Heart right ventricle (tissue), 16 donors: ENCODE measurements around the gene WNT8B. TPM values are rescaled to one million over a fixed set of nuclear protein-coding genes. Genes with fewer than 3 reads are reported as not detected.

Source experiments
- ATAC-seq, 8 donors: fragments of 200-7000 bp; cut with Tn5 transposase; one replicate each; pipeline ENCODE4 v1.9.1; 2020; ENCODE audit warnings: mild to moderate bottlenecking in 8 of 8, moderate library complexity in 8 of 8, moderate number of reproducible peaks in 1 of 8
- DNase-seq, 2 donors: peaks; one replicate each; pipeline ENCODE4 v3.0.0-alpha.2; 2020
- H3K27ac ChIP-seq, 10 donors: fragments of 200-600 bp; sonication (generic) in 2 of 10; one replicate each; pipeline versions ENCODE4 v1.5.0 to v1.8.0; 2020 to 2022; ENCODE audit warnings: mild to moderate bottlenecking in 3 of 10
- H3K27me3 ChIP-seq, 7 donors: fragments of 200-600 bp; one replicate each; pipeline ENCODE4 v1.8.0; 2021 to 2022; ENCODE audit warnings: mild to moderate bottlenecking in 2 of 7
- H3K36me3 ChIP-seq, 9 donors: fragments of 200-600 bp; sonication (generic) in 1 of 9; one replicate each; pipeline versions ENCODE4 v1.5.0 to v1.8.0; 2020 to 2022; ENCODE audit warnings: mild to moderate bottlenecking in 2 of 9
- H3K4me1 ChIP-seq, 9 donors: fragments of 200-600 bp; sonication (generic) in 1 of 9; one replicate each; pipeline versions ENCODE4 v1.5.0 to v1.8.0; 2020 to 2022; ENCODE audit warnings: mild to moderate bottlenecking in 4 of 9
- H3K4me3 ChIP-seq, 10 donors: fragments of 200-600 bp; sonication (generic) in 2 of 10; one replicate each; pipeline versions ENCODE4 v1.5.0 to v1.8.0; 2020 to 2022; ENCODE audit warnings: mild to moderate bottlenecking in 7 of 10, moderate library complexity in 2 of 10
- H3K9me3 ChIP-seq, 11 donors: fragments of 200-600 bp in 10 of 11; sonication (generic) in 2 of 11; one replicate each; pipeline versions ENCODE4 v1.5.0 to v1.8.0; 2013 to 2022; ENCODE audit warnings: mild to moderate bottlenecking in 2 of 11, control low read depth in 1 of 11, moderate library complexity in 1 of 11
- WGBS, 2 donors: extraction: QIAGEN DNeasy Blood & Tissue Kit; methylation state at CpG; one replicate each; pipeline ENCODE4 v1.1.7; 2013; ENCODE audit warnings: inconsistent platforms in 1 of 2; 5-methylcytosine and 5-hydroxymethylcytosine counted together
- intact Hi-C, 10 donors: fragments of 100-400 bp; cut with DNase I; formaldehyde crosslinking; loops; one replicate each; pipeline versions ENCODE4 v1.11.1 to v1.14.2; 2022
- polyA plus RNA-seq, 2 donors: library from polyadenylated mRNA; stranded (reverse); fragments of 200-250 nt; gene quantifications; one replicate each; pipeline ENCODE4 v1.2.3, GENCODE V29; 2013
- total RNA-seq, 10 donors: library from RNA; stranded (reverse); fragmentation: NEBNext Ultra II Directional in 3 of 10; extraction: Animal tissue kit (Norgen Biotek cat#: 25700) in 3 of 10; gene quantifications; one replicate each; pipeline versions ENCODE4 v1.2.1 to v1.2.4, GENCODE V29; 2021 to 2023
- TF ChIP-seq, protein P1 (sequence below), 9 donors: fragments of 200-600 bp; sonication (generic) in 2 of 9; IDR thresholded peaks; one replicate each; pipeline versions ENCODE4 v1.5.0 to v1.8.0; 2021 to 2022; ENCODE audit warnings: antibody characterized with exemption in 9 of 9, mild to moderate bottlenecking in 5 of 9, moderate library complexity in 1 of 9
- donor health status: Arrhythmogenic right ventricular cardiomyopathy.
- donor health status: ischemic (EF 13 %, LVEDD 7.1; RV severe dilation, severe dysfunction).
- donor health status: healthy with polysubstance abuse.
- donor health status: DM: no; HTN: yes; CAD: no.
- donor health status: DM: no; HTN: no; CAD: no.
- donor health status: ischemic (EF 25% LVEDD 6.9; RV normal size, moderate dysfunction).
- donor health status: ischemic (EF 25% LVEDD 5.7; RV mildly dilated, moderate dysfunction).
- donor health status: healthy.
- donor health status: DM: yes; HTN: yes; CAD: no.
- donor health status: Ischemic cardiomyopathy.
- donor health status: ischemic (EF 35%, LVEDD 5.7; RV mildly dilated, moderate dysfunction).
- donor health status: nonischemic (EF 11% LVEDD 7.7; RV severe dilation, severe dysfunction).
- donor health status: DM: yes; HTN: yes; CAD: no.
- donor health status: PGD.
- donor health status: ischemic (EF 29% LVEDD 5.4; RV normal size, mild dysfunction).
- donor health status: nonischemic (EF 23%, LVEDD 6.1; RV moderate dilation, normal function).

Gene WNT8B
- total and polyA plus RNA-seq, 12 donors, result not detected

- TF ChIP-seq, protein P1, sequence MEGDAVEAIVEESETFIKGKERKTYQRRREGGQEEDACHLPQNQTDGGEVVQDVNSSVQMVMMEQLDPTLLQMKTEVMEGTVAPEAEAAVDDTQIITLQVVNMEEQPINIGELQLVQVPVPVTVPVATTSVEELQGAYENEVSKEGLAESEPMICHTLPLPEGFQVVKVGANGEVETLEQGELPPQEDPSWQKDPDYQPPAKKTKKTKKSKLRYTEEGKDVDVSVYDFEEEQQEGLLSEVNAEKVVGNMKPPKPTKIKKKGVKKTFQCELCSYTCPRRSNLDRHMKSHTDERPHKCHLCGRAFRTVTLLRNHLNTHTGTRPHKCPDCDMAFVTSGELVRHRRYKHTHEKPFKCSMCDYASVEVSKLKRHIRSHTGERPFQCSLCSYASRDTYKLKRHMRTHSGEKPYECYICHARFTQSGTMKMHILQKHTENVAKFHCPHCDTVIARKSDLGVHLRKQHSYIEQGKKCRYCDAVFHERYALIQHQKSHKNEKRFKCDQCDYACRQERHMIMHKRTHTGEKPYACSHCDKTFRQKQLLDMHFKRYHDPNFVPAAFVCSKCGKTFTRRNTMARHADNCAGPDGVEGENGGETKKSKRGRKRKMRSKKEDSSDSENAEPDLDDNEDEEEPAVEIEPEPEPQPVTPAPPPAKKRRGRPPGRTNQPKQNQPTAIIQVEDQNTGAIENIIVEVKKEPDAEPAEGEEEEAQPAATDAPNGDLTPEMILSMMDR (IDR thresholded peaks at IDR 0.05), result no peak
Measured at GRCh38 chr10:100498059-100498458, 35.2 kb downstream of the WNT8B start.

GRCh38 chr10:100501423-100501822 is 38.6 kb downstream of the WNT8B start:
- intact Hi-C loops, result loop anchor here in 1 of 10 donors (10.0 kb wide), 1 partner anchor 67 kb away; no protein-coding TSS in a partner anchor

More at GRCh38 chr10:100498059-100498458, 35.2 kb downstream of the WNT8B start:
- 95 to 96% methylated on average over 4 of the region's 4 CpGs for WGBS, 2 donors
- Histone ChIP-seq H3K9me3 (no peaks in the 10 kb centered on the region), H3K27me3 (no peaks in the 10 kb centered on the region), H3K4me1 (no peaks in the 10 kb centered on the region), H3K4me3 (no peak overlapping the region), H3K36me3 (peaks cover 0 to 100% (median 52%) of the 10 kb centered on the region in 9 donors), H3K27ac (no peak overlapping the region)
- intact Hi-C loops, result no loop called here
- DNase-seq (no peak), ATAC-seq (no peak)

GRCh38 chr10:100502926-100503494 is 40.2 kb downstream of the WNT8B start:
- Histone ChIP-seq H3K4me3 (no peak overlapping the region), H3K27ac (no peak overlapping the region), H3K4me1 (no peaks in the 10 kb centered on the region), H3K9me3 (no peaks in the 10 kb centered on the region), H3K36me3 (peaks cover 0 to 96% (median 37%) of the 10 kb centered on the region in 9 donors), H3K27me3 (no peaks in the 10 kb centered on the region)
- ATAC-seq, result no peak
- DNase-seq, result no peak
- TF ChIP-seq, protein P1 (IDR thresholded peaks at IDR 0.05), result no peak
- intact Hi-C loops, result loop anchor here in 1 of 10 donors (10.0 kb wide), 1 partner anchor 68 kb away; no protein-coding TSS in a partner anchor
- 95 to 100% methylated on average over 1 of the region's 1 CpG for WGBS, 2 donors

More at GRCh38 chr10:100501423-100501822, 38.6 kb downstream of the WNT8B start:
- peaks cover 0 to 96% (median 46%) of the 10 kb centered on the region in 9 donors for H3K36me3 ChIP-seq
- H3K9me3 ChIP-seq, result no peaks in the 10 kb centered on the region
- H3K27ac ChIP-seq, result no peak overlapping the region
- no peak overlapping the region for H3K4me3 ChIP-seq
- DNase-seq (no peak), ATAC-seq (no peak)
- H3K4me1 ChIP-seq, result no peaks in the 10 kb centered on the region
- TF ChIP-seq, protein P1 (IDR thresholded peaks at IDR 0.05), result no peak
- H3K27me3 ChIP-seq, result no peaks in the 10 kb centered on the region

- DNase-seq (no peak), ATAC-seq (no peak)
- Histone ChIP-seq H3K9me3 (no peaks in the 10 kb centered on the region), H3K36me3 (peaks cover 0 to 93% (median 33%) of the 10 kb centered on the region in 9 donors), H3K27ac (no peak overlapping the region), H3K4me1 (peaks cover 0 to 7% (median 0%) of the 10 kb centered on the region in 9 donors), H3K4me3 (no peak overlapping the region), H3K27me3 (no peaks in the 10 kb centered on the region)
- 63 to 74% methylated on average over 5 of the region's 5 CpGs for WGBS, 2 donors
- intact Hi-C loops, result loop anchor here in 1 of 10 donors (10.0 kb wide), 1 partner anchor 69 kb away; no protein-coding TSS in a partner anchor
- TF ChIP-seq, protein P1 (IDR thresholded peaks at IDR 0.05), result no peak
Measured at GRCh38 chr10:100504096-100504495, 41.3 kb downstream of the WNT8B start.
